K562 (cell line): Measurements from ENCODE around the gene MFSD11. TPM values are rescaled to one million over a fixed set of nuclear protein-coding genes. Genes with fewer than 3 reads are reported as not detected.

Experiments
- ASH1L ChIP-seq: fragments of 450-650 bp; IDR thresholded peaks from 2 replicates; pipeline ENCODE4 v1.6.1; 2018; ENCODE audit warnings: borderline replicate concordance, mild to moderate bottlenecking, low read depth; ENCODE audit not compliant: partially characterized antibody
- DLX4 ChIP-seq: fragments of 250-450 bp; sonication (Bioruptor Pico); IDR thresholded peaks from 2 replicates; pipeline ENCODE4 v1.6.1; 2021; ENCODE audit warnings: mild to moderate bottlenecking
- ETV5 ChIP-seq: sonication (generic); formaldehyde crosslinking; IDR thresholded peaks from 2 replicates; pipeline ENCODE4 v1.4.0; 2020; ENCODE audit warnings: low read depth, mild to moderate bottlenecking, missing genetic modification reagents
- FIP1L1 ChIP-seq: fragments of 200-400 bp; formaldehyde crosslinking; IDR thresholded peaks from 2 replicates; pipeline ENCODE4 v1.6.1; 2018; ENCODE audit warnings: mild to moderate bottlenecking, low read depth, low read length; ENCODE audit not compliant: poor library complexity, severe bottlenecking
- MXD1 ChIP-seq: fragments of 250-450 bp; sonication (Bioruptor Pico); IDR thresholded peaks from 2 replicates; pipeline ENCODE4 v1.8.0; 2021; ENCODE audit warnings: borderline replicate concordance, mild to moderate bottlenecking, moderate library complexity; ENCODE audit not compliant: poor library complexity, severe bottlenecking
- NCOA6 ChIP-seq: fragments of 450-650 bp; IDR thresholded peaks from 2 replicates; pipeline ENCODE4 v1.6.1; 2017; ENCODE audit warnings: mild to moderate bottlenecking
- RBBP5 ChIP-seq: fragments of 200-600 bp; sonication (generic); IDR thresholded peaks from 2 replicates; pipeline ENCODE4 v1.6.1; 2012; ENCODE audit warnings: borderline replicate concordance, mild to moderate bottlenecking, low read length, control low read depth, inconsistent platforms; ENCODE audit not compliant: insufficient read depth, poor library complexity, severe bottlenecking
- RUNX1 ChIP-seq: sonication (generic); IDR thresholded peaks from 2 replicates; pipeline ENCODE4 v1.6.1; 2016; ENCODE audit warnings: antibody characterized with exemption, low read depth
- SIX5 ChIP-seq, 2 experiments: IDR thresholded peaks; 2 replicates each; pipeline ENCODE4 v1.6.1; 2011; ENCODE audit warnings: low read length in 2 of 2, borderline replicate concordance in 1 of 2, low read depth in 1 of 2, mild to moderate bottlenecking in 1 of 2, moderate library complexity in 1 of 2; ENCODE audit not compliant: insufficient read depth in 1 of 2
- SP2 ChIP-seq: IDR thresholded peaks from 2 replicates; pipeline ENCODE4 v1.6.1; 2011; ENCODE audit warnings: mild to moderate bottlenecking, low read depth, low read length, moderate library complexity; ENCODE audit not compliant: poor library complexity, severe bottlenecking; ENCODE audit errors: extremely low read depth
- TRIM28 ChIP-seq: fragments of 450-650 bp; IDR thresholded peaks from 2 replicates; pipeline ENCODE4 v1.6.1; 2017
- ZBTB1 ChIP-seq: sonication (generic); formaldehyde crosslinking; IDR thresholded peaks from 2 replicates; pipeline ENCODE4 v1.8.1; 2023; ENCODE audit warnings: missing genetic modification reagents, low read depth, mild to moderate bottlenecking, borderline replicate concordance
- ZFP30 ChIP-seq: fragments of 250-450 bp; sonication (Bioruptor Pico); IDR thresholded peaks from 2 replicates; pipeline ENCODE4 v1.8.0; 2022; ENCODE audit warnings: moderate library complexity, mild to moderate bottlenecking, inconsistent platforms, borderline replicate concordance
- ZNF407 ChIP-seq: fragments of 450-650 bp; IDR thresholded peaks from 2 replicates; pipeline ENCODE4 v1.6.1; 2016; ENCODE audit warnings: low read depth
- ZNF764 ChIP-seq: fragments of 250-450 bp; sonication (Bioruptor Pico); IDR thresholded peaks from 2 replicates; pipeline ENCODE4 v1.4.0; 2020; ENCODE audit warnings: low read depth, mild to moderate bottlenecking, moderate library complexity
- ZNF77 ChIP-seq: fragments of 250-450 bp; sonication (Bioruptor Pico); IDR thresholded peaks from 2 replicates; pipeline ENCODE4 v1.5.0; 2020
- polyA plus RNA-seq, 8 experiments: library from polyadenylated mRNA; depleted of rRNA in 4 of 8; stranded (reverse) in 5 of 8; unstranded in 3 of 8; fragments of >200 nt; fragmentation: Nextera tagmentation in 2 of 8; fragmentation: Illumina TruSeq in 1 of 8; extraction: Ambion mirVana in 2 of 8; extraction: Trizol in 1 of 8; gene quantifications; 2 replicates each; pipeline versions ENCODE4 v1.2.1 to v1.2.3, GENCODE V29; 2011 to 2014; ENCODE audit warnings: inconsistent platforms in 1 of 8, missing spikeins in 1 of 8
- total RNA-seq, 7 experiments: library from RNA; depleted of rRNA in 6 of 7; stranded (reverse); fragments of >200 nt in 6 of 7; fragmentation: Illumina TruSeq in 2 of 7; extraction: Trizol in 2 of 7; gene quantifications; 2 replicates each; pipeline versions ENCODE4 v1.2.1 to v1.2.3, GENCODE V29; 2011 to 2021; ENCODE audit warnings: low replicate concordance in 1 of 7
- TF ChIP-seq, protein P1 (sequence below): fragments of 450-650 bp; formaldehyde crosslinking; IDR thresholded peaks from 2 replicates; pipeline ENCODE4 v1.4.0; 2022; ENCODE audit warnings: missing genetic modification characterization

Gene MFSD11
- total and polyA plus RNA-seq, 9 of the 15 experiments (the other 6 are each of a cell fraction or from before 2014, with no cell fraction given), result 14.4 to 24.5 (median 19.9) TPM

GRCh38 chr17:76697702-76698465 is 40.0 kb upstream of the MFSD11 start (continued):
- TF ChIP-seq TRIM28 (no peak), DLX4 (CRISPR knock-in tag) (no peak), MXD1 (CRISPR knock-in tag) (no peak), NCOA6 (no peak), ZFP30 (CRISPR knock-in tag) (no peak), RBBP5 (no peak), SP2 (no peak), ASH1L (no peak), RUNX1 (no peak), SIX5 (IDR thresholded peaks at IDR 0.05; ENCODE audit: borderline replicate concordance in 1 of 2, insufficient read depth in 1 of 2, low read depth in 1 of 2, low read length in 2 of 2) (no peak), FIP1L1 (no peak), ETV5 (CRISPR knock-in tag) (no peak), ZBTB1 (no peak), ZNF764 (CRISPR knock-in tag) (no peak), ZNF77 (no peak), ZNF407 (no peak)
- TF ChIP-seq, protein P1, sequence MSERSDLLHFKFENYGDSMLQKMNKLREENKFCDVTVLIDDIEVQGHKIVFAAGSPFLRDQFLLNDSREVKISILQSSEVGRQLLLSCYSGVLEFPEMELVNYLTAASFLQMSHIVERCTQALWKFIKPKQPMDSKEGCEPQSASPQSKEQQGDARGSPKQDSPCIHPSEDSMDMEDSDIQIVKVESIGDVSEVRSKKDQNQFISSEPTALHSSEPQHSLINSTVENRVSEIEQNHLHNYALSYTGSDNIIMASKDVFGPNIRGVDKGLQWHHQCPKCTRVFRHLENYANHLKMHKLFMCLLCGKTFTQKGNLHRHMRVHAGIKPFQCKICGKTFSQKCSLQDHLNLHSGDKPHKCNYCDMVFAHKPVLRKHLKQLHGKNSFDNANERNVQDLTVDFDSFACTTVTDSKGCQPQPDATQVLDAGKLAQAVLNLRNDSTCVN (CRISPR knock-in tag), result 0 out of 2 replicates have a peak, but pooled peaks have one; percentile 79
